Activated CD8-positive, alpha-beta memory T cell treated with anti-CD3 and anti-CD28 coated beads for 48 hours (primary cell): ENCODE results near the gene LARP7.
"Not testable (repeated sequence)": the region's sequence is repeated elsewhere in the genome, so short reads cannot be mapped to it uniquely, and the experiment has no call there.

Source experiments
- DNase-seq, 3 experiments: peaks; one replicate each; pipeline ENCODE4 v3.0.0-alpha.2; 2020; ENCODE audit warnings: low read depth in 2 of 3, low spot score in 2 of 3

LARP7 gene

GRCh38 chr4:112649055-112649408 lies 12.1 kb downstream of the LARP7 start:
- no peak for DNase-seq

DNA sequence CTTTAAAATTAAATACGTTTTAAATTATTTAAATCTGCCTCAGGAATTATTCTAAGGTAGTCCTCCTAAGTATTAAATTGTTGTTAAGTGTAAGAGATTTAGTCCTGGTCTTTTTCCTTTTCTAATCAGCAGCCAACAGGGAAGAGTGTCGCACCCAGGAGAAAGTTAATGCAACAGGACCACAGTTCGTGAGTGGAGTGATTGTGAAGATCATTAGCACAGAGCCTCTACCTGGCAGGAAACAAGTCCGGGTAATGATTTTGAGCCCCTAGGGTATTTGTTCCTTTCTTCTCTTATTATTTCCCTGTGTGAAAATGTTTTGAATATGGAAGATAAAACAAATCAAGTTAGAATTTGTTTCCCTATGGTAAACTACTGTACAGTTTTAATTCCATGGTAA lies 13.4 kb downstream of the LARP7 start:
- DNase-seq = no peak

- DNase-seq = no peak
Observed at GRCh38 chr4:112651641-112652040, 14.7 kb downstream of the LARP7 start.

DNA sequence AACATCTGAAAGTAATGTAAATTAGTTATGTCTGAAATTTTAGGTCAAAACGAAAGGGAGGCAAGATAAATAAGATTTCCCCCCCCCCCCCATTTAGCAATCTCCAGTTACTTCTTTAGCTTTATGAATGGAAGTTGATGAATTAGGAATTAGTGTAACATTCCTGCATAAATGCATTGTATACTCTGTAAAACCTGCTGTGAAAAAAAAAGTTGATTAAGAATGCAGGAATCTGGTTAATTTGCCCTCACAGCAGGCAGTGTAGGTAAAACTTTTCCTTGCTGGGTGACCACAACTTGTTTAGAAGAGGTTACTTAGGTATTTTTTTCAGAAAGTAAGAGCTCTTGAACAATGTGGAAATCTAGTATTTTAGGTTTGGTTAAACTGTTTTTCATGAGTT lies 15.3 kb downstream of the LARP7 start:
- DNase-seq = no peak

DNA sequence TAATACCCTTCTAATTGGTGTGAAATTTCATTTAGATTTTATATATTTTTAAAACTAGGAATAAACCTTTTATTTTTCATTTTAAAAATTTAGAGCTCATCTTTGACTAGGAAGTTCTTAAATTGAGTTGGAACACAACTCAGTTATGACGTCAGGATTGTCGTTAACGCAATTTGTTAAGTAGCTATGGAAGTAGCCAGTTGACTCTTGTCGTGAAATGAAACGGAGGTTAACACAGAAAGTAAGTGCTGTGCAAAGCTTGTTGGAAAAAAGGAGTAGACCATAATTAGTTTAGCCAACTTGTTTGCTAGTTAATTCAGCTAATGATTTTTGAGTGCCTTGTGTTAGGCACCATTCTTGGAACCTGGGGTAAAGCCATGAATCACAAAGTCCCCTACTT lies 18.3 kb downstream of the LARP7 start:
- no peak for DNase-seq

DNA sequence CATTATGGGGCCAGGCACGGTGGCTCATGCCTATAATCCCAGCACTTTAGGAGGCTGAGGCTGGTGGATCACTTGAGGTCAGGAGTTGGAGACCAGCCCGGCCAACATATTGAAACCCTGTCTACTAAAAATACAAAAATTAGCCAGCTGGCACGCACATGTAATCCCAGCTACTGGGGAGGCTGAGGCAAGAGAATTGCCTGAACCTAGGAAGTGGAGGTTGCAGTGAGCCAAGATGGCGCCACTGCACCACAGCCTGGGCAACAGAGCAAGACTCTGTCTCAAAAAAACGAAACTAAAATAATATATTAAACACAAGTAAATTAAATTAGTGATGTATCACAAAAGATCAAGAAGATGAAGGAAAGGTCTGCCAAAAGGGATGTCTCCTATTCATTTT lies 19.2 kb downstream of the LARP7 start:
- DNase-seq = not testable (repeated sequence)

- no peak for DNase-seq
Observed at GRCh38 chr4:112664611-112665010, 27.7 kb downstream of the LARP7 start.

- DNase-seq = no peak
Observed at GRCh38 chr4:112668131-112668530, 31.2 kb downstream of the LARP7 start.

- DNase-seq = no peak
Observed at GRCh38 chr4:112673076-112673475, 36.1 kb downstream of the LARP7 start.

DNA sequence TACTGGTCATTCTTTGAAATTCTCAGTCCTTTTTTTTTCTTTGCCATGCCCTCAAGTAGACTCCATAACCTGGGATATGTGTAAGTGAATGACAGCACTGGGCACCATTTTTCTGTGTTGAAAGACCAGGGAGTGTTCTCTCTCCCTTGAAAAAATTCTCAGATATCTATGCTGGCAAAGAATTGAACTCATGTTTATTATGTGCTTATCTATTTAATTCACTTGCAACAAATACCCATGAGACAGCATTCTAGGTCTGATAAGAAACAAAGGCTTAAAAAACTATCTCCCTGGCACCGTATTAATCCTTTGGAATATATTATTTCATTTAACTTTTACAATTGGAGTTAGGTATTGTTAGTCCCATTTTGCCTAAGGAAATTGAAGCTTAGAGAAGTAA lies 36.7 kb downstream of the LARP7 start:
- DNase-seq = no peak

DNA sequence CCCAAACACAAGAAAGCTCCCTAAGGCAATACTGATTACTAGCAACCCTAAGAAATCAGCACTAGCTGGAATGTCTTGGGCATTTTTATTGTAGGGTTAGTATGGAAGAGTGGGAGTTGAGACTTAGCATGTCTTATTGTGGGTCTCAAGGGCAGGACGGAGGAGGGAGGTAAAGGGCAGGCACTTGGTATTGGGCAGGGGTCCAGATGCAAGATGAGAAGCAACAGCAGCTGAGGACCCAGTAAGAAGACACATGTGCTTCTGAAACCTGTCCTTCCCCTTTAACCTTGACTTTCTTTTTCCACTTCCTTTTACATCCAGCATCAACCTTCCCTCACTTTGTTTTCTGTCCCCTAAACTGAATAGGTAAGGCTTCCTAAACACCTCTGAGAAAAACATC lies 37.4 kb downstream of the LARP7 start:
- no peak for DNase-seq

GRCh38 chr4:112677519-112678091 lies 40.7 kb downstream of the LARP7 start:
- no peak for DNase-seq

GRCh38 chr4:112680996-112681395 lies 44.1 kb downstream of the LARP7 start:
- no peak for DNase-seq

GRCh38 chr4:112693507-112693906 lies 56.6 kb downstream of the LARP7 start:
- no peak for DNase-seq

GRCh38 chr4:112700679-112701078 lies 63.7 kb downstream of the LARP7 start:
- DNase-seq = no peak

GRCh38 chr4:112702892-112703291 lies 65.9 kb downstream of the LARP7 start:
- no peak for DNase-seq

DNA sequence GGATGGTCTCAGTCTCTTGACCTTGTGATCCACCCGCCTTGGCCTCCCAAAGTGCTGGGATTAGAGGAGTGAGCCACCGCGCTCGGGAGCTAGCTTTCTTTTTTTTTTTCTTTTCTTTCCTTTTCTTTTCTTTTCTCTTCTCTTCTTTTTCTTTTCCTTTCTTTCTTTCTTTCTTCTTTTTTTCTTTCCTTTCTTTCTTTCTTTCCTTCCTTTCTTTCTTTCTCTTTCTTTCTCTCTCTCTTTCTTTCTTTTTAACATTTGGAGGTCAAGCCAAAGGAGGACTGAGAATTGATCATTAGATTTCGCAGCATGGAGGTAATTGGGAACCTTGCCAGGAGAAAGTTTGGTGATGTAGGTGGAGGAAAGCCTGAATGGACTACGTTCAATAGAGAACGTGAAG lies 67.4 kb downstream of the LARP7 start:
- DNase-seq = no peak

DNA sequence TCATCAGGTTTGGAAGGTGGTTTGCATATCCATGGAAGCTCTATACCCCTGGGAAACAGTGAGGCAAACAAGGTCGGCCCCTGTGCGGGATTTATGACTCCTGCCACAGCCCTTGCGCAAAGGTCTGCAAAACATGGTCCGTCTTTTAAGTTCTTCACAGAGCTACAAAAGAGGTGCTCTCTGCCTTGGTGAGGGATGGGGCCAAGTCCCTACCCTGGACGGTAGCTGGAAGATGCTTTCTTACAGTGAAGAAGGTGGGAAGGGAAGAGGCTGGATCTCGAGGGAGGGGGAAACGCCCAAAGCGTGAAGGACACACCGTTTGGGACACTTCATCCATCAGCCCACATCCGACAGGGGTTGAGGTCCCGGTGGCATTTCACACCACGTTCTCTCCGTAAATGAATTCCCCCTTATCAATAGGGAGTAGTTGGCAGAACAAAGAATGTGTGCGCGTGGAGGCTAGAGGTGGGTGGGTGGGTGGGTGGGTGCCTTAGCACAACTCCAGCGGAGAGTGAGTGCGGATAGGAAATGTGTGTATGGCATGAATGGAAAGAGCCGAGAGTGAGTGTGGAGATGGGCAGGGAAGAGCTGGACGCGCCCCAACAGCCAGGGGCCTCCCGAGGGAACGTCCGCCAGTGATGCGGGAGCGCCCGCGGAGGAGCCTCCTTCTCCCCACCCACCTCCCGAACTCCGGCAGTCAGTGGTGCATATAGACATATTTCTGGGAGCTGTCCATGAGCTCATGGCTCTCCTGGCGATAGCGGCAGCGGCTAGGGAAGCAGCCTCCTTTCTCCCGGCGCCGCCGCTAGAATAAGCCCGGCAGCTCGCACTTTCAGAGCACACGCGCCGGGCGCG lies 68.3 kb downstream of the LARP7 start:
- no peak for DNase-seq

DNA sequence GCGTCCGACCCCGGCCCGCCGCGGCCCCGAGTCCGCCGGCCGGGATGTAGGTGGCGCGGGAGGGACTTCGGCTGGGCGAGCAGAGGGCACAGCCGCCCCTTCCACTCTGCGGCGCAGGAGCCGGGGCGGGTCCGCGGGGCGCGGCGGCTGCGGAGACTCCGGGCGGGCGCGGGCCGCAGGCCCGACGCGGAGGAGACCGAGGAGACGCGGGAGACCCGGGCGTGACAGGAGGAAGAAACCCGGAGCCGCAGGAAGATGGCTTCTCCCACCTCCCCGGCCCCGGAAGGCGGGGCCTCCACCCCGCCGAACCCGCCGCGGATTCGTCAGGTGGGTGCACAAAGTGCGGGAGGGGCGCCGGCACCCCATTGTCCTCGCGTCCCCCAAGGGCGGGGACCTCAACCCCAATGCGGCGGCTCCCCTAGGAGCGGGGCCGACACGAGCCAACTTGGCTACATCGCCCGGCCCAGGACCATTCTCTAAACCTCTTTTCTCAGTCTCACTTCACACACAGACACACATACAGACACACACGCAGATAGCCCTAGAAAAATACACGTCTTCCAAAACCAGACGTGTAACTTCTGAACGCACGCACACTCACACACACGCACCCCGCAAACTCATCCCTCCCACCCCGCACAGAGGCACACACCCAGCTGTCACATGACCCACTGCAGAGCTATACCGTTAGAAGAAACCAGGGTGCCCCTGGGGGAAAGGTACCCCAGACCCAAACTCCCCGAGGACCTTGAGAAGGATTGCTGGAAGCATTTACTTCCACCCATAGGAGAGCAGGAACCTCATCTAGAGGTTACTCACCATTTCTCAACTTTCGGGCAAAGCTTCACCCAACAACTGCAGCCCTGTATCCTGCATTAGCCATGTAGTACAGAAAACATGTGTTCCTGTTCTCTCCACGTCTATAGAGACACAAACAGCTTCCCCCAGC lies 69.2 kb downstream of the LARP7 start:
- DNase-seq = not testable (repeated sequence)

DNA sequence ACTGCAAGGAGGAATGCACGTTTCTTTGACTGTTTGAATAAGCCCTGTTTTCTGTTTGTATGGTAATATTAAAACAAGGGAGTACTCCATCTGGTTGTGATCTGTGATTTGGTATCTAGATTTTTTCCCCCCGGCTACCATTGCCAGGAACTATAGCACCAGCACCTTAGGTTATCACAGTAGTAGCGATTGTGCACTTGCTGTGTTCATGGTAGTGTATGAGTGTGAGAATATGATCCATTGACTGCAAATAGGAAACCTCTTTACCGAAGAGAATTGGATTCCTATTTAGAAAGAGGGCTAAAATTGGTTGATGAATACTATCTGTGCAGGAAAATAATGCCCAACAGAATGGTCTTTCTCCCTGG lies 69.9 kb downstream of the LARP7 start:
- DNase-seq = no peak
